ENCODE results near the gene SLC2A13. TPM values are rescaled to one million over a fixed set of nuclear protein-coding genes. Genes with fewer than 3 reads are reported as not detected.

SLC2A13 gene
- total RNA-seq, 1 experiment from 2014 or later: 12.1 TPM

- intact Hi-C loops (cut with micrococcal nuclease; ENCODE audit: unreplicated experiment) (no loop called here), in situ Hi-C loops (cut with HindIII; ENCODE audit: low pct_unique_long_range_greater_than_20kb, low sequenced_read_pairs) (no loop called here)
- POLR2A ChIA-PET: no interaction called here
- no peaks in the 10 kb centered on the region for H3K36me3 ChIP-seq (ENCODE audit: control insufficient read depth, insufficient read depth, low read length)
- 0 out of 2 replicates have a peak, but pooled peaks cover 2% of the 10 kb centered on the region for H3K4me1 ChIP-seq (ENCODE audit: control insufficient read depth, insufficient read depth, low read length)
- DNase-seq (ENCODE audit: low read depth, low spot score) (no peak), ATAC-seq (no peak)
- no TSS peak for BruUV-seq (replicated peaks)
- no peaks in the 10 kb centered on the region for H3K27me3 ChIP-seq (ENCODE audit: control insufficient read depth, insufficient read depth, low read length)
- H3K4me3 ChIP-seq (ENCODE audit: low read depth in 2 of 2, low read length in 2 of 2): no peak overlapping the region
- TF ChIP-seq TCF7L2 (IDR thresholded peaks at IDR 0.05; ENCODE audit: low read depth, low read length) (no peak), CTCF (IDR thresholded peaks at IDR 0.05) (no peak), SIN3A (IDR thresholded peaks at IDR 0.05; ENCODE audit: borderline replicate concordance, insufficient read depth, low read depth, low read length) (no peak), REST (IDR thresholded peaks at IDR 0.05; ENCODE audit: insufficient read depth in 1 of 2, low read depth in 2 of 2, low read length in 1 of 2) (no peak), POLR2AphosphoS5 (IDR thresholded peaks at IDR 0.05; ENCODE audit: low read depth, low read length) (no peak)
- CTCF ChIA-PET: no interaction called here
- no peaks in the 10 kb centered on the region for H3K9me3 ChIP-seq (ENCODE audit: control insufficient read depth, insufficient read depth, low read depth, low read length)
- no peak overlapping the region for H3K27ac ChIP-seq (ENCODE audit: low read length)
Measured at GRCh38 chr12:40015881-40016280, 90.0 kb downstream of the SLC2A13 start.

- no TSS peak for BruUV-seq (replicated peaks)
- intact Hi-C loops (cut with micrococcal nuclease; ENCODE audit: unreplicated experiment): no loop called here
- in situ Hi-C loops (cut with HindIII; ENCODE audit: low pct_unique_long_range_greater_than_20kb, low sequenced_read_pairs): no loop called here
- no peaks in the 10 kb centered on the region for H3K36me3 ChIP-seq (ENCODE audit: control insufficient read depth, insufficient read depth, low read length)
- H3K27ac ChIP-seq (ENCODE audit: low read length): no peak overlapping the region
- TF ChIP-seq POLR2AphosphoS5 (IDR thresholded peaks at IDR 0.05; ENCODE audit: low read depth, low read length) (no peak), TCF7L2 (IDR thresholded peaks at IDR 0.05; ENCODE audit: low read depth, low read length) (no peak), CTCF (IDR thresholded peaks at IDR 0.05) (no peak), SIN3A (IDR thresholded peaks at IDR 0.05; ENCODE audit: borderline replicate concordance, insufficient read depth, low read depth, low read length) (no peak), REST (IDR thresholded peaks at IDR 0.05; ENCODE audit: insufficient read depth in 1 of 2, low read depth in 2 of 2, low read length in 1 of 2) (no peak)
- ChIA-PET POLR2A (no interaction called here), CTCF (no interaction called here)
- no peak for ATAC-seq
- no peak for DNase-seq (ENCODE audit: low read depth, low spot score)
- H3K4me1 ChIP-seq (ENCODE audit: control insufficient read depth, insufficient read depth, low read length): 0 out of 2 replicates have a peak, but pooled peaks cover 2% of the 10 kb centered on the region
- H3K27me3 ChIP-seq (ENCODE audit: control insufficient read depth, insufficient read depth, low read length): no peaks in the 10 kb centered on the region
- H3K4me3 ChIP-seq (ENCODE audit: low read depth in 2 of 2, low read length in 2 of 2): no peak overlapping the region
- H3K9me3 ChIP-seq (ENCODE audit: control insufficient read depth, insufficient read depth, low read depth, low read length): no peaks in the 10 kb centered on the region
Measured at GRCh38 chr12:40015345-40015744, 90.5 kb downstream of the SLC2A13 start.
